ENCODE data around the gene CLNK. TPM values are rescaled to one million over a fixed set of nuclear protein-coding genes. Genes with fewer than 3 reads are reported as not detected.

CLNK gene
- total RNA-seq, 1 donor from 2014 or later: not detected

DNA sequence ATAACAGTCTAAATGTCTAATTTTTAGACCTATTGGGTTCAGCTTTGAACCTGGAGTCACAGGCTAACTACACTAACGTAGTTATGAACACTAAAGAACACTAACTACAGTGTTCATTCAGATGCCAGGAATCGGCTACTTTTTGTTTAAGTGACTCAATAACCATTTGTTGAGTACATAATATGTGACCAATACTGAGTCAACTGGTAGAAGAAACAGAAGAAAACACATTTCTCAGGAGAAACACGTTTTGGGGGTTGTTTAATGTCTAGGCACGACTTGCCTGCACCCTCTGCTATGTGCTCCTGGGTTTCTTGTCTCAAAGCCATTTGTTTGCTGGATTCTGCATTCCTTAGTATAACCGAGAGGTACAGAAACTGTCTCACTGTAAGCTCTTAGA lies 18.6 kb upstream of the CLNK start:
- TF ChIP-seq, protein P1, sequence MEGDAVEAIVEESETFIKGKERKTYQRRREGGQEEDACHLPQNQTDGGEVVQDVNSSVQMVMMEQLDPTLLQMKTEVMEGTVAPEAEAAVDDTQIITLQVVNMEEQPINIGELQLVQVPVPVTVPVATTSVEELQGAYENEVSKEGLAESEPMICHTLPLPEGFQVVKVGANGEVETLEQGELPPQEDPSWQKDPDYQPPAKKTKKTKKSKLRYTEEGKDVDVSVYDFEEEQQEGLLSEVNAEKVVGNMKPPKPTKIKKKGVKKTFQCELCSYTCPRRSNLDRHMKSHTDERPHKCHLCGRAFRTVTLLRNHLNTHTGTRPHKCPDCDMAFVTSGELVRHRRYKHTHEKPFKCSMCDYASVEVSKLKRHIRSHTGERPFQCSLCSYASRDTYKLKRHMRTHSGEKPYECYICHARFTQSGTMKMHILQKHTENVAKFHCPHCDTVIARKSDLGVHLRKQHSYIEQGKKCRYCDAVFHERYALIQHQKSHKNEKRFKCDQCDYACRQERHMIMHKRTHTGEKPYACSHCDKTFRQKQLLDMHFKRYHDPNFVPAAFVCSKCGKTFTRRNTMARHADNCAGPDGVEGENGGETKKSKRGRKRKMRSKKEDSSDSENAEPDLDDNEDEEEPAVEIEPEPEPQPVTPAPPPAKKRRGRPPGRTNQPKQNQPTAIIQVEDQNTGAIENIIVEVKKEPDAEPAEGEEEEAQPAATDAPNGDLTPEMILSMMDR (IDR thresholded peaks at IDR 0.05; ENCODE audit: unreplicated experiment): no peak
- no peak for DNase-seq (ENCODE audit: low spot score)
- Mint-ChIP-seq H3K27ac (ENCODE audit: unreplicated experiment) (no peak overlapping the region), H3K9me3 (ENCODE audit: unreplicated experiment) (no peaks in the 10 kb centered on the region), H3K4me1 (ENCODE audit: unreplicated experiment) (peaks cover 4% of the 10 kb centered on the region), H3K27me3 (ENCODE audit: unreplicated experiment) (no peaks in the 10 kb centered on the region), H3K36me3 (ENCODE audit: low read depth, unreplicated experiment) (no peaks in the 10 kb centered on the region), H3K4me3 (ENCODE audit: unreplicated experiment) (no peak overlapping the region)

DNA sequence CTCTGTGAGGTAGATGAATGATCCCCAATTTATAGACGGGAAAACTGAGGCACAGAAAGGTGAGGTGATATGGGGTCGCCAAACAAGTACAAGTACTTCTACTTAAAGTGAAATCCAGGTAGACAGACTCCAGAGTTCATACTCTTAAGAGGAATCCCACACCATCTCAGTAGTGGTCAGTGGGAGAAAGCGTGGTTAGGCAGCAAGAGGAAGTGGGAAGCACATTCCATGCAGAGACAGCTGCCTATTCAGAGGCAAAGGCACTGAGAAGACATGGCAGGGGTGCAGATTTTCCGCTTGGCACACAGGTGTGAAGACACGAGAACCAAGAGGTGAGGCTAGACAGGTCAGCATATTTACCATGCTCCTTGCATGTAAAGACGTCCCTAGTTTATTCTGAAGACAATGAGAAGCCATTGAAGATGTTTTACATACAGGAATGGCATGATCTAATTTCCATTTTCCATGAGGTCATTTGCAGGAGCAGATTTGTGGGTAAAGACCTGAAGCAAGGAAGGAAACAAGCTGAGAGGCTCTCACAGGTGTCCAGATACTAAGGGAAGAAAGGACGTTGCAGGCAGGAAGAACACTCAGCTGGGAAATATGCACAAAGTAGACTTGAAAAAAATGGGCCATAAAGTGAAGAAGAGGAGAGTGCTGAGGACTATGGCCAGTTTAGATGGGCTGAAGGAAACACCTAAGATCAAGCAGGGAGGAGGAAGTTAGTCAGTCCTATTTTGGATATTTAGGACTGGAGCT lies 17.3 kb upstream of the CLNK start:
- Mint-ChIP-seq H3K27ac (ENCODE audit: unreplicated experiment) (no peak overlapping the region), H3K27me3 (ENCODE audit: unreplicated experiment) (no peaks in the 10 kb centered on the region), H3K9me3 (ENCODE audit: unreplicated experiment) (no peaks in the 10 kb centered on the region), H3K4me1 (ENCODE audit: unreplicated experiment) (no peaks in the 10 kb centered on the region), H3K36me3 (ENCODE audit: low read depth, unreplicated experiment) (no peaks in the 10 kb centered on the region), H3K4me3 (ENCODE audit: unreplicated experiment) (no peak overlapping the region)
- DNase-seq (ENCODE audit: low spot score): no peak
- TF ChIP-seq, protein P1 (IDR thresholded peaks at IDR 0.05; ENCODE audit: unreplicated experiment): no peak

DNA sequence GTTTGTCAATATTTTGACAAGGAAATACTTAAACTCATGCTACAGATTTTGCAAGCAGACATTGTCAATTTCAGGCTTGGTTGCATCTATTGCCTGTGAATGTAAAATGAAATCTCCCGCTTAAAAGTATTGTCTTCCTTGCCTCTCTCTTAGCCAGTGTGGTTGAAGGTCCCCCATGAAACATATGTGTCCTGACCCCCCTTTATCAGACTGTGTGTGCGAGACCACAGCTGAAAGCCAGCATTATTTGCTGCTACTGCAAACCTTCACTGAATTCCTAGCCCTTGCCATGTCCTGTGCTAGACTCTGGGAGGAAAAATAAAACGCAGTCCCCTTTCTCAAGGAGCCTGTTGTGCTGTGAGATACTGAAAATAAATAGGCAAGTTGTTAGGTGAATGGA lies 16.6 kb upstream of the CLNK start:
- DNase-seq (ENCODE audit: low spot score): no peak
- Mint-ChIP-seq H3K9me3 (ENCODE audit: unreplicated experiment) (no peaks in the 10 kb centered on the region), H3K27ac (ENCODE audit: unreplicated experiment) (no peak overlapping the region), H3K27me3 (ENCODE audit: unreplicated experiment) (no peaks in the 10 kb centered on the region), H3K4me3 (ENCODE audit: unreplicated experiment) (no peak overlapping the region), H3K36me3 (ENCODE audit: low read depth, unreplicated experiment) (no peaks in the 10 kb centered on the region), H3K4me1 (ENCODE audit: unreplicated experiment) (no peaks in the 10 kb centered on the region)
- TF ChIP-seq, protein P1 (IDR thresholded peaks at IDR 0.05; ENCODE audit: unreplicated experiment): no peak

DNA sequence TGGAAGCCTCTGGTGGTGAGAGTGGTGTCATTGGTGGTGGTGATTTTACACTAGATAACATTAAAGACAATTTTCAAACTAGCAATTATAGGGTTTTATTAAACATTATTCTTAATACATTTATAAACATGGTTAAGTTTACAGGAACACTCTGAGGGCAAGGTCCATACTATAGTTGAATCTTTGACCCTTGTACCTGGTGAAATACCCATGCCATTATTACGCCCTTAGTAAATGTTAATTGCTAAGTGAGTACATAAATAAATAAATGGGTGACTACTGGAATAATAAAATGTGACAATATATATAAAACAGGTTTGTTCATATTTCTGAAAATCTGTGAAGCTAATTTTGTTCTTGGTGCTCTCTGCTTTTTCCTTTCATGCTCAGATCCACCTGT lies 13.6 kb upstream of the CLNK start:
- DNase-seq (ENCODE audit: low spot score): no peak
- Mint-ChIP-seq H3K27me3 (ENCODE audit: unreplicated experiment) (no peaks in the 10 kb centered on the region), H3K9me3 (ENCODE audit: unreplicated experiment) (no peaks in the 10 kb centered on the region), H3K36me3 (ENCODE audit: low read depth, unreplicated experiment) (no peaks in the 10 kb centered on the region), H3K4me3 (ENCODE audit: unreplicated experiment) (no peak overlapping the region), H3K4me1 (ENCODE audit: unreplicated experiment) (no peaks in the 10 kb centered on the region), H3K27ac (ENCODE audit: unreplicated experiment) (no peak overlapping the region)
- TF ChIP-seq, protein P1 (IDR thresholded peaks at IDR 0.05; ENCODE audit: unreplicated experiment): no peak

DNA sequence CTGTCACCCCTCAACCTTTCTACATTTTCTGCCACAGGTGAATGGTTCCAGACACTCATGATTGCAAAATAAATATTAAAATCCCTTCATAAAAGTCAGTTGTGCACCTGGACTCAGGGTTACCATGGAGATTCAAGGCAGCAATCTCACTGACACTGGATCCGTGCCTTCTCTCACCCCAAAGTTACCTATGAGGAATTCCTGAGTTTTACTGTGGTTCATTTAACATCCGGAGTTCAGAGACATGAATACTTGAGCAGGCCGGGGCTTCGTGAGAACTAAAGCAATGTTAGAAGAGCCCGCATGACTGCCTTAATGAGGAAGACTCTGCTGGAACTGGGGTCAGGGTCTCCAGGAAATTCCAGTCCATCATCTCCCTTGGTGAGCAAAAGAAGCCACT lies 12.5 kb upstream of the CLNK start:
- H3K4me3 Mint-ChIP-seq (ENCODE audit: unreplicated experiment): no peak overlapping the region
- DNase-seq (ENCODE audit: low spot score): no peak
- TF ChIP-seq, protein P1 (IDR thresholded peaks at IDR 0.05; ENCODE audit: unreplicated experiment): no peak
- no peak overlapping the region for H3K27ac Mint-ChIP-seq (ENCODE audit: unreplicated experiment)
- no peaks in the 10 kb centered on the region for H3K4me1 Mint-ChIP-seq (ENCODE audit: unreplicated experiment)
- no peaks in the 10 kb centered on the region for H3K9me3 Mint-ChIP-seq (ENCODE audit: unreplicated experiment)
- no peaks in the 10 kb centered on the region for H3K36me3 Mint-ChIP-seq (ENCODE audit: low read depth, unreplicated experiment)
- no peaks in the 10 kb centered on the region for H3K27me3 Mint-ChIP-seq (ENCODE audit: unreplicated experiment)
